Suppressor macrophage (primary cell): Measurements from ENCODE around the gene NCKAP5.
A peak's percentile ranks its signal among the peaks of the same experiment; 100 is the strongest.
"Not testable (repeated sequence)": the region's sequence is repeated elsewhere in the genome, so short reads cannot be mapped to it uniquely, and the experiment has no call there.

Experiments used
- DNase-seq, 4 experiments: peaks; one replicate each; pipeline ENCODE4 v3.0.0-alpha.2; 2020 to 2022

Gene NCKAP5

GRCh38 chr2:132857319-132857718 is 710.9 kb downstream of the NCKAP5 start:
- no peak for DNase-seq

- no peak for DNase-seq
Observed at GRCh38 chr2:132850688-132851087, 717.6 kb downstream of the NCKAP5 start.

GRCh38 chr2:132849118-132849517 is 719.1 kb downstream of the NCKAP5 start:
- DNase-seq = no peak

- no peak for DNase-seq
Observed at GRCh38 chr2:132845339-132845738, 722.9 kb downstream of the NCKAP5 start.

- DNase-seq = no peak
Observed at GRCh38 chr2:132844585-132844984, 723.7 kb downstream of the NCKAP5 start.

GRCh38 chr2:132837769-132838168 is 730.5 kb downstream of the NCKAP5 start:
- no peak for DNase-seq

GRCh38 chr2:132830321-132830827 is 737.9 kb downstream of the NCKAP5 start:
- DNase-seq = no peak

- no peak for DNase-seq
Observed at GRCh38 chr2:132825601-132826000, 742.7 kb downstream of the NCKAP5 start.

GRCh38 chr2:132824716-132825115 is 743.5 kb downstream of the NCKAP5 start:
- no peak for DNase-seq

- DNase-seq = no peak
Observed at GRCh38 chr2:132816234-132816633, 752.0 kb downstream of the NCKAP5 start.

- DNase-seq = no peak
Observed at GRCh38 chr2:132815516-132815915, 752.7 kb downstream of the NCKAP5 start.

GRCh38 chr2:132814651-132815050 is 753.6 kb downstream of the NCKAP5 start:
- DNase-seq = no peak

GRCh38 chr2:132813422-132813821 is 754.8 kb downstream of the NCKAP5 start:
- no peak for DNase-seq

GRCh38 chr2:132811148-132811915 is 756.9 kb downstream of the NCKAP5 start:
- DNase-seq = no peak

GRCh38 chr2:132809962-132810361 is 758.3 kb downstream of the NCKAP5 start:
- not testable (repeated sequence) for DNase-seq

GRCh38 chr2:132804051-132804450 is 764.2 kb downstream of the NCKAP5 start:
- DNase-seq = peak; percentile 80 to 91 (median 88)

GRCh38 chr2:132798341-132798740 is 769.9 kb downstream of the NCKAP5 start:
- DNase-seq = no peak

- peak; percentile 5 to 52 (median 17) for DNase-seq
Observed at GRCh38 chr2:132797556-132797955, 770.7 kb downstream of the NCKAP5 start.

GRCh38 chr2:132797071-132797470 is 771.2 kb downstream of the NCKAP5 start:
- DNase-seq = no peak

GRCh38 chr2:132795220-132795619 is 773.0 kb downstream of the NCKAP5 start:
- DNase-seq = no peak

- DNase-seq = no peak
Observed at GRCh38 chr2:132793532-132793931, 774.7 kb downstream of the NCKAP5 start.

GRCh38 chr2:132790207-132790785 is 778.0 kb downstream of the NCKAP5 start:
- no peak for DNase-seq

- DNase-seq = no peak
Observed at GRCh38 chr2:132789066-132789465, 779.2 kb downstream of the NCKAP5 start.

GRCh38 chr2:132788310-132788838 is 779.9 kb downstream of the NCKAP5 start:
- DNase-seq = no peak
